Measurements from ENCODE around the gene TMEM11.
"Not testable (repeated sequence)": the region's sequence is repeated elsewhere in the genome, so short reads cannot be mapped to it uniquely, and the experiment has no call there.

TMEM11 gene

DNA sequence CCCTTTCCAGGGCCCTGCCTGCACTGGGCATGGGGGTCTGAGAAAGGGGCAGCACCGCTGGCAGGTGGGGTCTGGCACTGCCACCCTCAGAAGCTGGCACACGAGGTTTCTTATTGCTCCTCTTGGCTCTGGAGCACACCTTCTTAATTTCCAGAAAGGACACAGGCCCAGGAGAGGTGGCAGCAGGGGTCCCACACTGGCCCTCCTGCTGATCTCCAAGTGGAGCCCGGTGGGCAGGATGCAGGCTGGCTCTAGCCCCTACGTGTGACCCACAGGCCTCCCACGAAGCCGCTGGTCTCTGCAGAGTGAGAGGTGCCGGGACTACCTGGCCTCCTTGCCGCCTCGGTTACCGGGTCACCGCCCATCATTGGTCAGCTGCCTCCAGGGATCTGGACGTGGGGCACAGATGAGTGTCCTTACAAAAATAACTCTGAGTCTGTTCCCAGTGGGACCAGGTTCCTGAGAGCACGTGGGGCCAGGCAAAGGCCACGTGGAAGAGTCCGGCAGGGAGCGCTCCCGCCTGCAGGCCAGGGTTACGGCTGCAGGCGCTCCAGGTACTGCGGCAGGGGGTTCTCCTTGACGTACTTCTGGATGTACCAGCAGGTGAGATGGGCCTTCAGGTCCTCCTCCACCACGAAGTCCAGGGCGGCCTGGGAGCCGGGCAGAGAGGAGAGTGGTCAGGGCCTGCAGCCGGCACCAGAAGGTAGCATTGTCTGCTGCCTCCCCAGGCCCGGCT is 29.0 kb upstream of the TMEM11 start:
- DNase-seq (ENCODE audit: low read depth, low spot score): no peak

DNA sequence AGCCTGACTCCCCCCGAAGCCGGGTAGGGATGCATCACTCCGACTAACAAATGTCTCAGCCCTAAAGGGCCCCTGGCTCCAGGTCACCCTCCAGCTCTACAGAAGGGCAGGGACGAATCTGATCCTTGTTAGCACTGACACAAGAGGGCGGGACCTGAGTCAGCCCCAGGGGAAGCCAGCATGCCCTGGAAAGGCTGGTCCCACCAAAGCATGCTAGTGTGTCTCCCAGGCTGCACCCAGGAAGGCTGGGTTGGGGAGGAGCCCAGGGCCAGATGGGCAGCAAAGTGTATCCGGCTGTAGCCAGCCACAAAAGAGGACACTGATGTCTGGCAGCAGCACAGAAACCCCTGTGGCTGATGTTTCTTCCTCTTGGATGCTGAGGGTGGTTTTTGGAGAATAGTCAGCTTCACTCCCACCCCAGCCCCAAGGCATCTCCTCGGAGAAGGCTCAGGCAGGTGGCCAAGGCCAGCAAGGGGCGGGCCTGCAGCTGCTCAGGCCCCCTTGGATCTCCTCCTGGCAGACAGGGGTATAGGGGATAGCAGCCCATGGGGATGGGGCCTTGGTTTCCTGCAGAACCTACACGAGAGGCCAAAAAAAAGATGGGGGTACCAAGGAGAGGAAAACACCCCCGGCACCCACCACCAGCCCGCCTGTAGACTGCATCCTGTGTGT is 28.2 kb upstream of the TMEM11 start:
- no peak for DNase-seq (ENCODE audit: low read depth, low spot score)

More for the DNA sequence above, 29.0 kb upstream of the TMEM11 start:
- H3K27ac ChIP-seq: no peak overlapping the region

DNA sequence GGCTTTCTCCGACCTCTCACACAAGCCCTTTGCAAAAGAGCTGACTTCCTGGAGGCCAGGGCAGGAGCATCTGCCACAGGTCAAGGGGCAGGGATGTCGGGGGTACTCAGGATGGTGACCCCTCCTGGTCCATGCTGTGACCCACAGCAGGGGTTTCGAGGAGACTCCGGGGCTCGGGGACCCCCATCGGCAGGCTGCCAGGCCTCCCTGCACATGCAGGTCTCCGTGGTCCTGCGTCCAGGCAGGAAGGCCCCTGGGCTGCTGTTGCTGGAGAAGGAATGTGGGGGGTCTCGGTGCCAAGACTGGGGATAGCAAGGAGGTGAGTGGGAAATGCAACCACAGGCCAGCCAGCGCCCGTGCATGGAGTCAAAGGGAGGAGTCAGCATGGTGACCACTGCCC is 27.6 kb upstream of the TMEM11 start:
- H3K27ac ChIP-seq: no peak overlapping the region
- DNase-seq (ENCODE audit: low read depth, low spot score): no peak

More for the DNA sequence above, 28.2 kb upstream of the TMEM11 start:
- H3K27ac ChIP-seq: no peak overlapping the region

DNA sequence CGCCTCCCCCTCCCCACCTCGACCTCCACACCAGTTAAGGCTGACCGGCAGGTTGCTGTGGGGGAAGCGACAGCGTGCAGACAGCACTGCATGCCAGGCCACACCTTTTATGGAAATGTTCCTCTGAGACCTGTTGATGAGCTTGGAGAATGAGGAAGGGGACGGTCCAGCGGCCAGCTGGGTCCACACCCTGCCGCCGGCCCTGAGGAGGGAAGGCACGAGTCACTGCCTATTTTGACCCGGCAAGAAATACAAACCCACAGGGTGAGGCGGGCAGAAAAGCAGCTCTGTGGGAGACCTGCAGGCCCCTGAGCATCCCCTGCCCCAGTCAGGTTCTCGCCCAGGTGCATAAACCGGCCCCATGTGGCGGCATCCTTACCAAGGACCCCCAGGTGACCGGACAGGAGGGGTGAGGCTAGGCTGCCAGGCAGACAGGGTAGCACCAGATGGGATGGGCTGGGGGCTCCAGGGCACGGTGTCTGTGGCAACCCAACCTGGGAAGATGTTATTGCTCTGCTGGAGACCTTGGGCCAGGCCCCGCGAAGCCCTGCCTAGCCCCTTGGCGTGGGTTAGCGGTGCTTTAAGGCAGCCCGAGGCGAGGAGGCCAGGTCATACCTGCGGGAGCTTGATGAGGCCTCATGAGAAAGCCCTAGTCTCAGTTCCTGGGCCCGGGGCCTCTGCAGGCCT is 26.6 kb upstream of the TMEM11 start:
- no peak overlapping the region for H3K27ac ChIP-seq
- DNase-seq (ENCODE audit: low read depth, low spot score): no peak

DNA sequence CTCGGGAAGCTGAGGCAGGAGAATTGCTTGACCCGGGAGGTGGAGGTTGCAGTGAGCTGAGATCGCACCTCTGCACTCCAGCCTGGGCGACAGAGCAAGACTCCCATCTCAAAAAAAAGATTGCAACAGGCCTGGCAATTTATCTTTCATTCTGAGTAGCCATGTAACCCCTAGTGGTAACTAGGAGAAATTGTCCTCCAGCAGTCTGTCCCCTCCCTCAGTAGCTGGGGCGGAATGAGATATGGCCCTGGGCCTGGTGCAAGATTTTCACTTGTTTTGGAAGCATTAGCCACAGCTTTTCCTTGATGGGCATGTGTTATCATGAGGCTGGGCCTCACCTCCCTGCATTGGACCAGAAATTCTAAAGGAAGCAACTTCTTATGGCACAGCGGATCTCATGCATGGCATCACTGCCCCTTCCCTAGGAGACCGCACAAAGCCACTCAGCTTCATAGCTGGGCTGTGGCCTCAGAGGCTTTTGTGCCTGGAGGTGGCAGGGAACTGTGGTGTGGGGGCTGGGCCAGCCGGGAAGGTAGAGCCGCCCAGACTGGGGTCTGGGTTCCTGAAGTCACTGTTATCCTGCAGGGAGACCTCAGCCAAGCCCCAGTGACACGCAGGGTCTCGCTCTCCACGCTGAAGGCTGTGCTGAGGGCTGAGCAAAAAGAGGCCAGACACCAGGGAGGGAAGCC is 25.9 kb upstream of the TMEM11 start:
- H3K27ac ChIP-seq: no peak overlapping the region
- no peak for DNase-seq (ENCODE audit: low read depth, low spot score)

DNA sequence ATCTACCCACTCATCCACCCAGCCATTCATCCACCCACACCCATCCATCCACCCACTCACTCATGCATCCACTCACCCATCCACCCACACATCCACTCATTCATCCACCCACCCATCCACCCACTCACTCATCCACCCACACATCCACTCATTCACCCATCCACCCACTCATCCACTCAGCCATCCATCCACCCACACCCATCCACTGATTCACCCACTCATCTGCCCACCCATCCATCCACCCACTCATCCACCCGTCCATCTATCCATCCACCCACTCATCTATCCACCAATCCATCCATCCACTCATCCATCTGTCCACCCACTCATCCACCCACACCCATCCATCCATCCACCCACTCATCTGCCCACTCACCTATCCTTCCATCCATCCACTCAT is 22.0 kb upstream of the TMEM11 start:
- no peak overlapping the region for H3K27ac ChIP-seq
- DNase-seq (ENCODE audit: low read depth, low spot score): no peak

DNA sequence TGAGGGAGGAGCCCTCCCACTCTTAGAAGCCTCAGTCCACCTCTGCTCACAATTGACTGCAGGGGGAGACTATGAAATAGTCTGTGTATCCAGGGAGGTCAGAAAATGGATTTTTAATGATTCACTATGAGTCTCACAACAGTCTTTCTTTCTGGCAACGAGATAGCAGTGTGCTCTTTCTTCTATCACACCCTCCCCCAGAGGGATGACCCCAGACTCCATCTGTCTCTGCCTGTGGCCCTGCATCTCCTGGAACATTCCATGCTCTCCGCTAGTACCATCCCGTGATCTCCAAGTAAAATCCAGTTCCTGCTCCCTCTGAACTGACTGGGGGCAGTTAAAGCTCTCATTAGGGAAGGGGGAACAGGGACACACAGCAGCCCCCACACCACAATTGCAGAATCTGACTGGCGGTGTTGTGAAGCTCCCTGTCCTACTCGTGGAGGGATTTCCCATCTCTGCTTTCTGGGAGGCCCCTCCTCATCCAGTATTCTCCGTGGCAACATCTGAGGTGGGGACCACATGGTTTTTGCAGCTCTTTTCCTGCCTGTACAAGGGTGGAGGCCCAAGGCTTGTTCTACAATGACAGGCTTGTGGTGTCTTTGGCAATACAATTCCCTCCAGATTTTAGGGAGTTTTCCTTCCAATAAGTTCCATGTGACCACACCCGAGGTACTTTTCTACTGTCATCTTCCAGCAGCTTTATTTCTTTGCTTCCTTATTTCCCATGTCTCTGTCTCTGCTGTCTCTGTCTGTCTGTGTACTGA is 19.8 kb upstream of the TMEM11 start:
- no peak overlapping the region for H3K27ac ChIP-seq
- no peak for DNase-seq (ENCODE audit: low read depth, low spot score)

DNA sequence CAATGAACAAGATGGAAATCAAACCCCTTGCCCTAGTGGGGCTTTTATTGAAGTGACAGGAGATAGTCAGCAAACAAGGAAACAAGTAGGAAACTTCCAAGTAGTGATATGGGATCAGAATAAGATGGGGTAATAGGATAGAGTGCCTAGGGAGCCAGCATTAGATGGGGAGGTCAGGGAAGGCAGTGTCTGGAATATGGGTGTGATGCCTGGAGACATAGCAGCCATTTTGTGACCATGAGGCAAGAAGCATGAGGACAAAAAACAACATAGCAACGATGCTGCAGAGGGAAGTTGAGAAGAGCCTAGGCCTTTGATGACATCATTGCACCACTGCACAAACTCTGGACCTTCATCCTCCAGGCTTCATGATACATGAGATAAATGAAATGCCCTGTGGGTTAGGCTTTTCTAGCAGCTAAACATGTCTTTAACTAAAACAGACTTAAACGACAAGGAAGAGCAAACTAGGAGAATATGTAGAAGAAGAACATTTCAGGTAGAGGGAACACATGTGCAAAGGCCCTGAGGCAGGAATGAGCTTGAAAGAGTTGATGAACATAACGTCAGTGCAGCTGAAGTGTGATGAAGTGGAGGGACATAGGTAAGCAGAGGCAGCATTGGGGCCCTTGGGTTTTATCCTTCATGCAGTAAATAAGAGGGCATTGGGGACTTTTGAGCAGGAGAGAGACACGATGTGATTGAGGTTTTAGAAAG is 18.2 kb upstream of the TMEM11 start:
- H3K27ac ChIP-seq: no peak overlapping the region
- DNase-seq (ENCODE audit: low read depth, low spot score): no peak

DNA sequence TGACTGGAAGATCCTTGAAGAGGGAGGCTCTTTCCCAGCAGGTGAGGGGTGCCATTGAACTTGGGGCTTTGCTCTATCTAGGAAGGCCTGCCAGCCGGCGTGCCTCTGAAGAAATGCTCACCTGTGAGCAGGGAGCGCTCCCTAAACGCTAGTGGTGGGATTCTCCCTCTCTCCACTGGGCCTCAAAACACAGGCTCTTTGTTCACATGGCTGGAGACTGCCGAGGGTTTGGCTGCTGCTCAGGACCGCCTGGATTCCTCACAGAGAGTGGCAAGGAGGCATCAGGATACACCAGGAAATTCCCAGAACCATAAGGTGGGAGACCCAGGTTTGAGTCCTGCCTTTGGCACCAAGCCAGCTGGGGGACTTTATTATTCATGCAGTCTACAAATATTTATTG is 17.6 kb upstream of the TMEM11 start:
- DNase-seq (ENCODE audit: low read depth, low spot score): no peak
- H3K27ac ChIP-seq: no peak overlapping the region

DNA sequence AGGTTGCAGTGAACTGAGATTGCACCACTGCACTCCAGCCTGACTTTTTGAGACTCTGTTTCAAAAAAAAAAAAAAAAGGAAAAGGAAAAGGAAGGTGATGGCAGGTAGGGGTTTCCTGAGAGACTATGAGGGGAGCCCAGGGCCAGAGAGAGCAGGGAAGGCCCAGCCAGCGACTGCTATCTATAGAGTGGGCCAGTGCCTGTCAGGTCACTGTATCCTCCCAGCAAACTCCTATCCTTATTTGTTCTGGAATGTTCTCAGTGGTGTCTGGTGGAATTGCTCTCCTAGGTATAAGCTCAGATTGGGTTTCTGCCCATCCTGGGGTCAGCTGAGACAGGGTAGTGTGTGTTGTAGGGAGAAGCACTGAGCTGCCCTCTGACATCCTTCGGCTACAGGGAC is 14.9 kb upstream of the TMEM11 start:
- no peak for DNase-seq (ENCODE audit: low read depth, low spot score)

DNA sequence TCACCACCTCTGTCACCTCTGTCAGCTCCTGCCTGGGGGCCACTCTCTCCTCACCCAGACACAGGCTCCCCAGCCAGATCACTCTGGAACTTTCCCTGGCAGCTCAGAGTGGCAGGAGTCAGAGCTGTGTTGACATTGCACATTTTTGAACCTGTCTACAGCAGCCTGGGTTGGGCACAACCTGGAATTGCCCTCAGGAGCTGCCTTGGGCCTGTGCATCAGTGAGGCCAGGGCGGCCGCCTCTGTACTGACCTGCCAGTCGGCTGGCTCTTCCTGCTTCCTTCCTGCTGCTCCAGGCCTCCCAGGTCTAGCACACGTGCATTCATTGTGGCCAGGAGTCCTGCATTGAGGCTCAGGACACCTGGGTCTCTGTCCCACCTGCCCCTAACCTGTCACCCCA is 14.2 kb upstream of the TMEM11 start:
- no peak for DNase-seq (ENCODE audit: low read depth, low spot score)
- no peak overlapping the region for H3K27ac ChIP-seq

More for the DNA sequence above, 14.9 kb upstream of the TMEM11 start:
- H3K27ac ChIP-seq: no peak overlapping the region

DNA sequence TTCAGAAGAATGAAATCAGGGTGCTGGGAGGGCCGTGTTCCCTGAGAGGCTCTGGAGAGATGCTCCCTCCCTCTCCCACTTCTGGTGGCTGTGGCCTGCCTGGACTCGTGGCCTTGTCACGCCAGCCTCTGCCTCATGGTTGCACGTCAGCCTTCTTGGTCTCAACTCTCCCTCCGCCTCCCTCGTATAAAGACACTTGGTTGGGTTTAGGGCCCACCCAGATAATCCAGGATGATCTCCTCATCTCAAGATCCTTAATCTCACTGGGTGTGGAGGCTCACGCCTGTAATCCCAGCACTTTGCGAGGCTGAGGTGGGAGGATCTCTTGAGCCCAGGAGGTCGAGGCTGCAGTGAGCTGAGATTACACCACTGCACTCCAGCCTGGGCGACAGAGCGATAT is 13.3 kb upstream of the TMEM11 start:
- not testable (repeated sequence) for DNase-seq (ENCODE audit: low read depth, low spot score); H3K27ac ChIP-seq

DNA sequence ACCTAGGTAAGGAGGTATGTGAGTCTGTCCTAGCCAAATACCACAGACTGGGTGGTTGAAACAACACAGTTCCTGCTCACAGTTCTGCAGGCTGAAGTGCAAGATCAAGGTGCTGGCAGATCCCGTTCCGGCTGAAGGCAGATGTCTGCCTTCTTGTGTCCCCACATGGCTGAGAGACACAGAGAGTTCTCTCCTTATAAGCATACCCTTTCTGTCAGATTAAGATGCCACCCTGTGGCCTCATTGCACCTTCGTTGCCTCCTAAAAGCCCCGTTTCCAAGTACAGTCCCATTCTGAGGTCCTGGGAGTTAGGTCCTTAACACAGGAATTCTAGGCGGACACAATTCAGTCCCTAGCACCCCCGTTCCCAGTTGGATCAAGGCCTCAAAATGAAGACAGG is 9.1 kb upstream of the TMEM11 start:
- no peak for DNase-seq (ENCODE audit: low read depth, low spot score)
- H3K27ac ChIP-seq: no peak overlapping the region

DNA sequence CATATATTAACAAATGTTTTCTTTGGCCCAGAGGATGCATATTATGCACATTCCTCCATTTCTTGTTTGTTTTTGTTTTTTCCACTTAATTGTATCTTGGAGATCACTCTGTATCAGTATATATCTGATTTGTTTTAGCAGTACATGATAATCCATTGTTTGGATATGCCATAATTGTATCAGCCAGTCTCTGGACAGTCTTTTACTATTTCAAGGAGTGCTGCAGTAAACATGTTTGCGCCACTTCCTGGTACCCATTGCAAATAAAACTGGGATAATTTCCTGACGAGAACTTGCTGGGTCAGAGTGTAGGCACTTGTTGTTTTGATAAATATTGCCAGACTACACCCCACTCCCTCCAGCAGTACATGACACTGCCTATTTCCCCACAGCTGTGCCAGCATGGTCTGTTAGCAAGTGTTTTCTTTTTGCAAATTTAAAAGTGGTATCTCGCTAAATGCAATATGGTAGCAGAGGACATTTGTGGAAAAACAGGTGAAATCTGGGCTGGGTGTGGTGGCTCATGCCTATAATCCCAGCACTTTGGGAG is 4.9 kb upstream of the TMEM11 start:
- no peak overlapping the region for H3K27ac ChIP-seq
- no peak for DNase-seq (ENCODE audit: low read depth, low spot score)

DNA sequence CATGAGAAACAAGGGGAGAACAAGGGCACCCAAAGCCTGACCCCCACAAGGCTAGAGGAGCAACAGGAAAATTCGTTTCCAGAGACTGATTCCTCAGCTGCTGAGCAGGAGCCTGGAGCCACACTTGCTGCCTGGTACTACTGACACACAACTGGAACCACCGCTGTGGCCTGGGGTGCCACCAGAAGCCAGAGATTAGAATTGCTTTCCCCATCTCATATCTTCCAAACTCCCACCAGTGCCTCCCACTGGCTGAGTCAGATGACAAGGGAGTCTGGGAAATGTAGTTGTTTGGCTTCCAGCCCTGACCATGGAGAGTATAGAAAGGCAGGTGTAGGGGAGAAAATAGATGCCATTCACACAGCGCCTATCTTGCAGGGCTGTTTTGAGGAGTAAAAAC is 4.1 kb upstream of the TMEM11 start:
- DNase-seq (ENCODE audit: low read depth, low spot score): no peak
- no peak overlapping the region for H3K27ac ChIP-seq

DNA sequence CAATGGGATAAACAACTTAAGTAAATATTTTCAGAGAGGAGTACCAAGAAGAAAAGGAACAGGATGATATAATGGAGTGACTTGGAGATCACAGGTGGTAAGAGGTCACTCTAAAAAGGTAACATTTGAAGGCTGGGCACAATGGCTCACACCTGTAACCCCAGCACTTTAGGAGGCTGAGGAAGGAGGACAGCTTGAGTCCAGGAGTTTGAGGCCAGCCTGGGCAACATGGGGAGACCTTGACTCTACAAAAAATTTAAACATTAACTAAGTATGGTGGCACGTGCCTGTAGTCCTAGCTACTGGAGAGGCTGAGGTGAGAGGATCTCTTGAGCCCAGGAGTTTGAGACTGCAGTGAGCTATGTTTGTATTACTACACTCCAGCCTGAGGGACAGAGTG is 3.4 kb upstream of the TMEM11 start:
- no peak overlapping the region for H3K27ac ChIP-seq
- DNase-seq (ENCODE audit: low read depth, low spot score): no peak

DNA sequence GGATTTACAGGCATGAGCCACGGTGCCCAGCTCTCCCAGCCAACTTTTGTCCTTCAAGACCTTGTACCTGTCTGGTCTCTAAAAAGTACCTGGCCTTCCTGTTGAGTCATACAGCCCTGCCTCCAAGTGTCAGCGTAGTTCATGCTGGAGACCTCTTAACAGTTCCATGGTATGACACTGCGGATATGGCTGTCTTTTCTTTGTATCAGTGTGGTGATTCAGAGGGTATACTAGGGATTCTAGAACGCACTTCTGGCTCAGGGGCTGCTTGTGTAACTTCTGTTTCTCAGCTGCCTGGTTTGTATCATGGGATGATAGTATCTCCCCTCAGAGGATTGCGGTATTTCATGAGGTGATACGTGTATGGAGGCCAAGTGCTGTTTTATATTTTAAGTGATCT is 2.0 kb upstream of the TMEM11 start:
- DNase-seq (ENCODE audit: low read depth, low spot score): no peak
- peak overlapping the region; percentile 83 for H3K27ac ChIP-seq

DNA sequence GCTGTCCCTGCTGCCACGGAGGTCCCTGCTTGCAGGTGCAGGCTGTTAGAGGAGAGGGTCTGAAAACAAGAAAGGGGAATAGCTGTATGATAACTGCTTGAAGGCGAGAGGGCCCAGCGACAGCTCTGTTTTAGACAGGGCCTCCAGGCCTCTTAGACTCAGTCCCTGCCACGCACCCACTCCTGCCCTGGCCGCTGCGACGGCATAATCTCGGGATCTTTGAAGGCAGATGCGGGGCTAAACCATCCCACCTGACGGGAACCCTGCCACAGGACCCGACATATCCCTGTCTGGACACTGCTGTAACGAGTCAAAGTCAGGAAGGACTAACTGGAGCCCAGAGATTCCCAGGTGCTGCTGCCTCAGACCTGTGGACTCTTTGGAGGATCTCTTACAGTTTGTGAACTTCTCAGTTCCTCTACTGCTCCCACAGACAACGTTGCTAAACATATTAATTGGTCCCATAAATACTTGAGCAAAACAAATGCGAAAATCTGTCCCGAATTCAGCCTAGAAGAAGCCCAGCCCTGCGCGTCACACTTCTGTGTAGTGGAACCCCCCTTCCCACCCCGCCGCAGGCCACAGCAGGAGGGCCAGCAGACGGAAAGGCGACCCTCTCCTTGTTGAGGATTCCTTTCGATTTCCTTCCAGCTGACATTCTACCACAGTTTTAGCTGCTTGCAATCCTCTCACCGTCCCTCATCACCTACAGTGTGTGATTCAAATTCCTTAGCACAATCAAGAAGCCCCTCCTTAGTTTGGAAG is 998 bp upstream of the TMEM11 start:
- no peak for DNase-seq (ENCODE audit: low read depth, low spot score)
- peak overlapping the region; percentile 83 for H3K27ac ChIP-seq

DNA sequence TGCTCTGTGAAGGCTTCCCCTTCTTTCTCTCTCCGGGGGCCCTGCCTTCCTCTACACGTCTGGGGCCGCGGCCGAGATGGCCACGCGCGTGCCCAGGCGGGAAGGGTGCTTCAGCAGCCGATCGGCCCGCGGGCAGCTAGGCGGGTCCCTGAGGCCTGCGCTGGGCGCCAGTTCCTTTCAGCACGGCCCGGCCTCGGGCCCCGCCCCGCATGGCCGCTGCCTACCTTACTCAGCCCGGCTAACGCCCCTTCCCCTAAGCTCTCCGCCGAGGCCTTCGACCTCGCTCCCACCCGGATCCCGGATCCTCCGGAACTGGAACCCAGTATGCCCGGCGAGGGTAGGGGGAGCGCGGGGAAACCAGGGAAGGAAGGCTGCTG is 335 bp downstream of the TMEM11 start:
- peak overlapping the region; percentile 83 for H3K27ac ChIP-seq
- no peak for DNase-seq (ENCODE audit: low read depth, low spot score)
